HCT116 (cell line): Measurements from ENCODE around the gene FAM163B.

Experiments
- POLR2A ChIP-seq: IDR thresholded peaks from 2 replicates; pipeline ENCODE4 v1.7.0; 2011; ENCODE audit warnings: borderline replicate concordance; ENCODE audit not compliant: insufficient read depth, insufficient read length; ENCODE audit errors: extremely low read depth
- POLR2AphosphoS5 ChIP-seq: IDR thresholded peaks from 2 replicates; pipeline ENCODE4 v1.6.1; 2011; ENCODE audit warnings: mild to moderate bottlenecking, low read depth, low read length, moderate library complexity
- ZFX ChIP-seq: fragments of 450-650 bp; IDR thresholded peaks from 2 replicates; pipeline ENCODE4 v1.6.1; 2017
- ZNF274 ChIP-seq: fragments of 200-500 bp; sonication (Bioruptor generic); IDR thresholded peaks from 2 replicates; pipeline ENCODE4 v1.6.1; 2014; ENCODE audit warnings: mild to moderate bottlenecking, low read depth, low read length, inconsistent platforms
- TF ChIP-seq, protein P1 (sequence below), 3 experiments: fragments of 200-600 bp in 1 of 3; sonication (generic) in 1 of 3; IDR thresholded peaks in 2 of 3; conservative IDR thresholded peaks in 1 of 3; 2 replicates each; pipeline ENCODE4 v1.5.1; 2012 to 2017; ENCODE audit warnings: low read depth in 2 of 3, low read length in 2 of 3, antibody characterized with exemption in 1 of 3, borderline replicate concordance in 1 of 3, control low read depth in 1 of 3, mild to moderate bottlenecking in 1 of 3, mixed read lengths in 1 of 3, mixed run types in 1 of 3, moderate library complexity in 1 of 3; ENCODE audit not compliant: insufficient read depth in 1 of 3
- TF ChIP-seq, protein P2 (sequence below): IDR thresholded peaks from 2 replicates; pipeline ENCODE4 v1.6.1; 2011; ENCODE audit warnings: mild to moderate bottlenecking, low read length, moderate library complexity; ENCODE audit not compliant: insufficient replicate concordance; ENCODE audit errors: extremely low read depth

DNA sequence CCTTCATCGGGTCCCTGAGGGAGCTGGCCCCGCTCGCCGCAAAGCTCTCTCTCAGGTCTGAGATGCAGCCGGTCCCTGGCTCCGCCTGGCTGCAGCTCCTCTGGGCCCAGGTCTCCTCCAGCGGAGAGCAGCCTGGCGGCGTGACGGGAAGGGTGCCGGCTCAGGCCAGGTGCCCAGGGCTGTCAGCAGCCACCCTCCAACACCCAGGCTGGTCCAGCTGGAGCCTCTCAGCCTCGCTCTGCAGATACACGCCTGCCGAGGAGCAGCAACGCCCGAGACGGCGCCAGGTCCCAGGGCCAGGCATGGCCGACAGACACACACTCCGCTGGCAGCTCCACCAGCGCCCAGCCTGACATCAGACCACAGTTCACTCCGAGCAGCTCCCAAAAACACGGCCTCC lies 25.6 kb downstream of the FAM163B start:
- no peak for TF ChIP-seq POLR2AphosphoS5
- no peak for TF ChIP-seq POLR2A
- no peak for TF ChIP-seq ZFX
- TF ChIP-seq, protein P1, sequence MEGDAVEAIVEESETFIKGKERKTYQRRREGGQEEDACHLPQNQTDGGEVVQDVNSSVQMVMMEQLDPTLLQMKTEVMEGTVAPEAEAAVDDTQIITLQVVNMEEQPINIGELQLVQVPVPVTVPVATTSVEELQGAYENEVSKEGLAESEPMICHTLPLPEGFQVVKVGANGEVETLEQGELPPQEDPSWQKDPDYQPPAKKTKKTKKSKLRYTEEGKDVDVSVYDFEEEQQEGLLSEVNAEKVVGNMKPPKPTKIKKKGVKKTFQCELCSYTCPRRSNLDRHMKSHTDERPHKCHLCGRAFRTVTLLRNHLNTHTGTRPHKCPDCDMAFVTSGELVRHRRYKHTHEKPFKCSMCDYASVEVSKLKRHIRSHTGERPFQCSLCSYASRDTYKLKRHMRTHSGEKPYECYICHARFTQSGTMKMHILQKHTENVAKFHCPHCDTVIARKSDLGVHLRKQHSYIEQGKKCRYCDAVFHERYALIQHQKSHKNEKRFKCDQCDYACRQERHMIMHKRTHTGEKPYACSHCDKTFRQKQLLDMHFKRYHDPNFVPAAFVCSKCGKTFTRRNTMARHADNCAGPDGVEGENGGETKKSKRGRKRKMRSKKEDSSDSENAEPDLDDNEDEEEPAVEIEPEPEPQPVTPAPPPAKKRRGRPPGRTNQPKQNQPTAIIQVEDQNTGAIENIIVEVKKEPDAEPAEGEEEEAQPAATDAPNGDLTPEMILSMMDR (IDR thresholded peaks at IDR 0.05 in 2 of 3, conservative IDR thresholded peaks at IDR 0.05 in 1 of 3; ENCODE audit: borderline replicate concordance in 1 of 3, insufficient read depth in 1 of 3, low read depth in 2 of 3, low read length in 2 of 3): no peak
- TF ChIP-seq ZNF274: no peak
- TF ChIP-seq, protein P2, sequence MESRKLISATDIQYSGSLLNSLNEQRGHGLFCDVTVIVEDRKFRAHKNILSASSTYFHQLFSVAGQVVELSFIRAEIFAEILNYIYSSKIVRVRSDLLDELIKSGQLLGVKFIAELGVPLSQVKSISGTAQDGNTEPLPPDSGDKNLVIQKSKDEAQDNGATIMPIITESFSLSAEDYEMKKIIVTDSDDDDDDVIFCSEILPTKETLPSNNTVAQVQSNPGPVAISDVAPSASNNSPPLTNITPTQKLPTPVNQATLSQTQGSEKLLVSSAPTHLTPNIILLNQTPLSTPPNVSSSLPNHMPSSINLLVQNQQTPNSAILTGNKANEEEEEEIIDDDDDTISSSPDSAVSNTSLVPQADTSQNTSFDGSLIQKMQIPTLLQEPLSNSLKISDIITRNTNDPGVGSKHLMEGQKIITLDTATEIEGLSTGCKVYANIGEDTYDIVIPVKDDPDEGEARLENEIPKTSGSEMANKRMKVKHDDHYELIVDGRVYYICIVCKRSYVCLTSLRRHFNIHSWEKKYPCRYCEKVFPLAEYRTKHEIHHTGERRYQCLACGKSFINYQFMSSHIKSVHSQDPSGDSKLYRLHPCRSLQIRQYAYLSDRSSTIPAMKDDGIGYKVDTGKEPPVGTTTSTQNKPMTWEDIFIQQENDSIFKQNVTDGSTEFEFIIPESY: no peak
